HG02588 (cell line): ENCODE measurements around the gene UGT8.
"Not testable (repeated sequence)": the region's sequence is repeated elsewhere in the genome, so short reads cannot be mapped to it uniquely, and the experiment has no call there.

Source experiments
- ATAC-seq: cut with Tn5 transposase; IDR thresholded peaks from one replicate; pipeline ENCODE4 v1.9.1; 2021; ENCODE audit warnings: mild to moderate bottlenecking, moderate library complexity; ENCODE audit not compliant: unreplicated experiment

The UGT8 gene

GRCh38 chr4:114603497-114603896 lies 4.9 kb downstream of the UGT8 start:
- ATAC-seq = peak; percentile 93

GRCh38 chr4:114606245-114606644 lies 7.6 kb downstream of the UGT8 start:
- ATAC-seq = no peak

- no peak for ATAC-seq
Measured at GRCh38 chr4:114607056-114607455, 8.4 kb downstream of the UGT8 start.

- no peak for ATAC-seq
Measured at GRCh38 chr4:114613560-114613959, 15.0 kb downstream of the UGT8 start.

- ATAC-seq = no peak
Measured at GRCh38 chr4:114615435-114615834, 16.8 kb downstream of the UGT8 start.

GRCh38 chr4:114616036-114616435 lies 17.4 kb downstream of the UGT8 start:
- ATAC-seq = not testable (repeated sequence)

GRCh38 chr4:114626196-114626595 lies 27.6 kb downstream of the UGT8 start:
- ATAC-seq = no peak

- no peak for ATAC-seq
Measured at GRCh38 chr4:114636192-114636935, 37.8 kb downstream of the UGT8 start.

GRCh38 chr4:114642173-114642780 lies 43.7 kb downstream of the UGT8 start:
- no peak for ATAC-seq

GRCh38 chr4:114649908-114650307 lies 51.3 kb downstream of the UGT8 start:
- no peak for ATAC-seq

- no peak for ATAC-seq
Measured at GRCh38 chr4:114653675-114654074, 55.1 kb downstream of the UGT8 start.

- no peak for ATAC-seq
Measured at GRCh38 chr4:114654592-114654991, 56.0 kb downstream of the UGT8 start.

- ATAC-seq = no peak
Measured at GRCh38 chr4:114658179-114658578, 59.6 kb downstream of the UGT8 start.

GRCh38 chr4:114658776-114659175 lies 60.2 kb downstream of the UGT8 start:
- no peak for ATAC-seq

GRCh38 chr4:114659386-114660008 lies 60.9 kb downstream of the UGT8 start:
- peak; percentile 89 for ATAC-seq

- ATAC-seq = no peak
Measured at GRCh38 chr4:114663083-114663482, 64.5 kb downstream of the UGT8 start.

GRCh38 chr4:114668577-114668976 lies 70.0 kb downstream of the UGT8 start:
- ATAC-seq = no peak

- ATAC-seq = not testable (repeated sequence)
Measured at GRCh38 chr4:114670733-114671132, 72.1 kb downstream of the UGT8 start.

GRCh38 chr4:114673306-114673705 lies 74.7 kb downstream of the UGT8 start:
- ATAC-seq = no peak

GRCh38 chr4:114674080-114674479 lies 75.5 kb downstream of the UGT8 start:
- no peak for ATAC-seq

GRCh38 chr4:114677346-114677979 lies 78.9 kb downstream of the UGT8 start:
- ATAC-seq = no peak

GRCh38 chr4:114684462-114684861 lies 85.9 kb downstream of the UGT8 start:
- no peak for ATAC-seq
